GM18499 (cell line): ENCODE measurements around the gene PEX19.
"Not testable (repeated sequence)": the region's sequence is repeated elsewhere in the genome, so short reads cannot be mapped to it uniquely, and the experiment has no call there.

Experiments
- ATAC-seq: cut with Tn5 transposase; IDR thresholded peaks from one replicate; pipeline ENCODE4 v1.9.1; 2021; ENCODE audit warnings: moderate number of reproducible peaks; ENCODE audit not compliant: insufficient read depth, unreplicated experiment

The PEX19 gene

GRCh38 chr1:160284782-160285344 lies at the start of gene PEX19:
PEX19 (minus strand) TSS chr1:160285133; CDS start chr1:160285124, 9 bp downstream.
- ATAC-seq: peak; percentile 82

- ATAC-seq: no peak
These were observed 47.6 kb upstream of the PEX19 start for GRCh38 chr1:160332516-160332915.

- ATAC-seq: no peak
These were observed 45.2 kb upstream of the PEX19 start for GRCh38 chr1:160330119-160330518.

GRCh38 chr1:160328184-160328583 lies 43.3 kb upstream of the PEX19 start:
- no peak for ATAC-seq

GRCh38 chr1:160326418-160326817 lies 41.5 kb upstream of the PEX19 start:
- no peak for ATAC-seq

GRCh38 chr1:160325252-160325651 lies 40.3 kb upstream of the PEX19 start:
- no peak for ATAC-seq

GRCh38 chr1:160322831-160323230 lies 37.9 kb upstream of the PEX19 start:
- ATAC-seq: no peak

- no peak for ATAC-seq
These were observed 30.4 kb upstream of the PEX19 start for GRCh38 chr1:160315359-160315758.

- ATAC-seq: no peak
These were observed 24.6 kb upstream of the PEX19 start for GRCh38 chr1:160309571-160309970.

GRCh38 chr1:160309185-160309557 lies 24.2 kb upstream of the PEX19 start:
- ATAC-seq: no peak

GRCh38 chr1:160308451-160309184 lies 23.7 kb upstream of the PEX19 start:
- ATAC-seq: no peak

GRCh38 chr1:160307118-160307791 lies 22.3 kb upstream of the PEX19 start:
- ATAC-seq: no peak

- ATAC-seq: no peak
These were observed 15.2 kb upstream of the PEX19 start for GRCh38 chr1:160300173-160300572.

- no peak for ATAC-seq
These were observed 11.1 kb upstream of the PEX19 start for GRCh38 chr1:160296036-160296435.

- ATAC-seq: no peak
These were observed 8.4 kb upstream of the PEX19 start for GRCh38 chr1:160293020-160293968.

GRCh38 chr1:160291248-160292220 lies 6.6 kb upstream of the PEX19 start:
- ATAC-seq: peak; percentile 86

- ATAC-seq: not testable (repeated sequence)
These were observed 2.8 kb upstream of the PEX19 start for GRCh38 chr1:160287769-160288168.

GRCh38 chr1:160285506-160285905 lies 573 bp upstream of the PEX19 start:
- ATAC-seq: no peak

- no peak for ATAC-seq
These were observed 632 bp downstream of the PEX19 start for GRCh38 chr1:160284220-160284781.
